DND-41 (cell line): ENCODE measurements around the gene EHF.

Source experiments
- CTCF ChIP-seq: IDR thresholded peaks from 2 replicates; pipeline ENCODE4 v1.5.1; 2012; ENCODE audit warnings: borderline replicate concordance, low read length, moderate library complexity, mild to moderate bottlenecking; ENCODE audit not compliant: poor library complexity, severe bottlenecking; ENCODE audit errors: extremely low read depth
- EZH2 ChIP-seq: IDR thresholded peaks from 3 replicates; pipeline ENCODE4 v1.6.1; 2012; ENCODE audit warnings: borderline replicate concordance, low read depth, mild to moderate bottlenecking, moderate library complexity, low read length, inconsistent platforms; ENCODE audit not compliant: severe bottlenecking

GRCh38 chr11:34619062-34619516, 1.8 kb upstream of the EHF start:
- TF ChIP-seq CTCF = no peak
- TF ChIP-seq EZH2 = no peak
